Measurements from ENCODE around the gene CLIP2. TPM values are rescaled to one million over a fixed set of nuclear protein-coding genes. Genes with fewer than 3 reads are reported as not detected.
"Not testable (repeated sequence)": the region's sequence is repeated elsewhere in the genome, so short reads cannot be mapped to it uniquely, and the experiment has no call there.

Gene CLIP2
- total and polyA plus RNA-seq, 12 donors, result 4.5 to 11.3 (median 6.6) TPM

- no peaks in the 10 kb centered on the region for H3K36me3 ChIP-seq
- intact Hi-C loops (cut with DNase I), result no loop called here
- TF ChIP-seq, protein P1, sequence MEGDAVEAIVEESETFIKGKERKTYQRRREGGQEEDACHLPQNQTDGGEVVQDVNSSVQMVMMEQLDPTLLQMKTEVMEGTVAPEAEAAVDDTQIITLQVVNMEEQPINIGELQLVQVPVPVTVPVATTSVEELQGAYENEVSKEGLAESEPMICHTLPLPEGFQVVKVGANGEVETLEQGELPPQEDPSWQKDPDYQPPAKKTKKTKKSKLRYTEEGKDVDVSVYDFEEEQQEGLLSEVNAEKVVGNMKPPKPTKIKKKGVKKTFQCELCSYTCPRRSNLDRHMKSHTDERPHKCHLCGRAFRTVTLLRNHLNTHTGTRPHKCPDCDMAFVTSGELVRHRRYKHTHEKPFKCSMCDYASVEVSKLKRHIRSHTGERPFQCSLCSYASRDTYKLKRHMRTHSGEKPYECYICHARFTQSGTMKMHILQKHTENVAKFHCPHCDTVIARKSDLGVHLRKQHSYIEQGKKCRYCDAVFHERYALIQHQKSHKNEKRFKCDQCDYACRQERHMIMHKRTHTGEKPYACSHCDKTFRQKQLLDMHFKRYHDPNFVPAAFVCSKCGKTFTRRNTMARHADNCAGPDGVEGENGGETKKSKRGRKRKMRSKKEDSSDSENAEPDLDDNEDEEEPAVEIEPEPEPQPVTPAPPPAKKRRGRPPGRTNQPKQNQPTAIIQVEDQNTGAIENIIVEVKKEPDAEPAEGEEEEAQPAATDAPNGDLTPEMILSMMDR (IDR thresholded peaks at IDR 0.05), result no peak
- no peak overlapping the region for H3K27ac ChIP-seq
- no peak for ATAC-seq
- H3K4me3 ChIP-seq, result no peak overlapping the region
- H3K9me3 ChIP-seq, result no peaks in the 10 kb centered on the region
- no peak for DNase-seq
- WGBS, 2 donors, result 87 to 91% methylated on average over 10 of the region's 10 CpGs
- peaks cover 0 to 5% (median 0%) of the 10 kb centered on the region in 9 donors for H3K4me1 ChIP-seq
- no peaks in the 10 kb centered on the region for H3K27me3 ChIP-seq
Observed at GRCh38 chr7:74424291-74424880, 135.2 kb downstream of the CLIP2 start.

DNA sequence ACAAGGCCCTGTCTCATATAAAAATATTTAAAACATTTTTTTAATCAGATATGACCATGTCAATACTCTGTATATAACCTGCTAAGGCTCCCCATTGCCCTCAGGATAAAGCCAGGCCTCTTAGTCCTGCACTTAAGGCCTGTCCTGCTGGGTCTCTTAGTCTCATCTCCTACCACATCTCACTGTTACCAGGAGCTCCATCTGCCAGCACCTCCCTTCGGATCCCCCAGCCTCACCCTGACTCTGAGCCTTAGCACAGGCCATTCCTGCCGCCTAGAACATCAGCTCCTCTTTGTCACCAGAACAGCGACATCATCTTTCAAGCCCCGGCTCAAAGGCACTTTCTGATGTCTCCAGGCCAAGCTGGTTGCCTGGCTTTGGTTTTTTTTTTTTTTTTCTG, 138.8 kb downstream of the CLIP2 start:
- no peaks in the 10 kb centered on the region for H3K36me3 ChIP-seq
- intact Hi-C loops (cut with DNase I), result no loop called here
- H3K9me3 ChIP-seq, result no peaks in the 10 kb centered on the region
- TF ChIP-seq, protein P1 (IDR thresholded peaks at IDR 0.05), result no peak
- 90 to 91% methylated on average over 4 of the region's 4 CpGs for WGBS, 2 donors
- DNase-seq (no peak), ATAC-seq (no peak)
- no peak overlapping the region for H3K27ac ChIP-seq
- no peak overlapping the region for H3K4me3 ChIP-seq
- no peaks in the 10 kb centered on the region for H3K27me3 ChIP-seq
- H3K4me1 ChIP-seq, result peaks cover 0 to 14% (median 0%) of the 10 kb centered on the region in 9 donors

GRCh38 chr7:74429153-74429747, 140.0 kb downstream of the CLIP2 start:
- intact Hi-C loops (cut with DNase I), result no loop called here
- 42 to 51% methylated on average over 17 of the region's 17 CpGs for WGBS, 2 donors
- H3K36me3 ChIP-seq, result no peaks in the 10 kb centered on the region
- no peak overlapping the region for H3K4me3 ChIP-seq
- H3K27ac ChIP-seq, result no peak overlapping the region
- H3K4me1 ChIP-seq, result peaks cover 0 to 14% (median 0%) of the 10 kb centered on the region in 9 donors
- H3K27me3 ChIP-seq, result no peaks in the 10 kb centered on the region
- H3K9me3 ChIP-seq, result no peaks in the 10 kb centered on the region
- DNase-seq (no peak), ATAC-seq (peak in 2 of 8 donors; percentile 19 to 46)
- TF ChIP-seq, protein P1 (IDR thresholded peaks at IDR 0.05), result no peak

DNA sequence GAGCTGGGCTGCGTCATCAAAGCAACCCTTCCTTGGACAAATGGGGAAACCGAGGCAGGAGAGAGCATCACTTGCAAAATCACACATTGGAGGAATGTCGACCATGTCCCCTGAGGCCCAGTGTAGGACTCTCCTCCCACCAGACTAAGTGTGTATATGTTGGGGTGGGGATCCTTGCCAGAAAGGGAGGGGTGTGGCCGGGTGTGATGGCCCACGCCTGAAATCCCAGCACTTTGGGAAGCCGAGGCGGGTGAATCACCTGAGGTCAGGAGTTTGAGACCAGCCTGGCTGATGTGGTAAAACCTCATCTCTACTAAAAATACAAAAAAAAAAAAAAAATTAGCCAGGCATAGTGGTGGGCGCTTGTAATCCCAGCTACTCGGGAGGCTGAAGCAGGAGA, 141.2 kb downstream of the CLIP2 start:
- H3K9me3 ChIP-seq; H3K27ac ChIP-seq; H3K4me3 ChIP-seq; ATAC-seq; H3K36me3 ChIP-seq; intact Hi-C loops (cut with DNase I); H3K27me3 ChIP-seq; DNase-seq: not testable (repeated sequence)
- H3K4me1 ChIP-seq, result peaks cover 0 to 14% (median 0%) of the 10 kb centered on the region in 9 donors
- WGBS, 2 donors, result 80 to 85% methylated on average over 9 of the region's 9 CpGs

DNA sequence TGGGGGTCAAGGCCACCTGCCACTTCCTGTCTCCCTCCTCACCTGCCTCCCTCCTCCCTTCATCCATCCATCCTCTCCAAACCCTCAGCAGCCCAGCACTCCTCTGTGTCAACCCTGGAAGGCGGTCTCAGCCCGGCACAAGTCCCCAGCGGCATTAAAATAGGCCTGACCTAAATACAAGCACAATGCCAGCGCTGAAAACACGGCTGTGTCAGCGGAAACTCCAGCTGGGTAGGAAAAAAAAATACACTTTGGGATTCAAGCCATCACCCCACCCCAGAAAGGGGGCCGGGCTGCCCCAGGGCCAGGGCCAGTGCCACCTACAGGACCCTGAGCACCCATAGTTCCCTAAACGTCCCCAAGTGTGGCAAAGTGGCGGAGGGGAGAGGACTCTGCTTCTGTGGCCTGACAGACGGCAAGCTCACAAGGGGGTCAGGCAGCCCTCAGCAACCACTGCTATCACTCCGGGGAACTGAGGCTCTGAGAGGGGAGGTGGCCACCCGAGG, 141.8 kb downstream of the CLIP2 start:
- ATAC-seq (peak in 6 of 8 donors; percentile 42 to 73 (median 55)), DNase-seq (peak in 1 of 2 donors; percentile 23)
- H3K27me3 ChIP-seq, result no peaks in the 10 kb centered on the region
- peak overlapping the region in 1 of 10 donors; percentile 13 for H3K27ac ChIP-seq
- intact Hi-C loops (cut with DNase I), result no loop called here
- peaks cover 0 to 14% (median 0%) of the 10 kb centered on the region in 9 donors for H3K4me1 ChIP-seq
- 68% methylated on average over 12 of the region's 12 CpGs for WGBS, 2 donors
- no peaks in the 10 kb centered on the region for H3K36me3 ChIP-seq
- H3K4me3 ChIP-seq, result no peak overlapping the region
- H3K9me3 ChIP-seq, result no peaks in the 10 kb centered on the region
- TF ChIP-seq, protein P1 (IDR thresholded peaks at IDR 0.05), result no peak

- not testable (repeated sequence) for DNase-seq, ATAC-seq, H3K4me3 ChIP-seq
Observed at GRCh38 chr7:74437291-74437571, 148.0 kb downstream of the CLIP2 start.

More at GRCh38 chr7:74437291-74437571, 148.0 kb downstream of the CLIP2 start:
- WGBS, 2 donors, result 90 to 100% methylated on average over 1 of the region's 1 CpG
- H3K4me1 ChIP-seq; H3K27me3 ChIP-seq; H3K36me3 ChIP-seq; intact Hi-C loops (cut with DNase I); H3K27ac ChIP-seq: not testable (repeated sequence)
- H3K9me3 ChIP-seq, result peaks cover 0 to 14% (median 6%) of the 10 kb centered on the region in 11 donors

Data from heart right ventricle (tissue), 16 donors.